Astrocyte (in vitro differentiated cells and primary cell): ENCODE results near the gene MTF1.
A peak's percentile ranks its signal among the peaks of the same experiment; 100 is the strongest.

Source experiments
- CTCF ChIP-seq: IDR thresholded peaks from 2 replicates; pipeline ENCODE4 v1.5.1; 2011; ENCODE audit warnings: low read depth, mild to moderate bottlenecking, inconsistent platforms, low read length, moderate library complexity; ENCODE audit not compliant: insufficient read depth
- EZH2 ChIP-seq: IDR thresholded peaks from 2 replicates; pipeline ENCODE4 v1.6.1; 2012; ENCODE audit warnings: mild to moderate bottlenecking, low read length, inconsistent platforms; ENCODE audit not compliant: insufficient read depth

- peak; percentile 23 for TF ChIP-seq CTCF
- no peak for TF ChIP-seq EZH2
Observed at GRCh38 chr1:37875833-37876232, 16.4 kb upstream of the MTF1 start.
